Activated CD4-positive, alpha-beta T cell treated with anti-CD3 and anti-CD28 coated beads, Interleukin-10, Interleukin-2, amounts not matched to agents 100 ng/mL and 50 ng/mL, durations not matched to agents 16 hours and 8 hours (primary cell): Measurements from ENCODE around the gene GUCA1A.

Experiments
- DNase-seq: peaks from one replicate; pipeline ENCODE4 v3.0.0-alpha.2; 2020

The GUCA1A gene

GRCh38 chr6:42173101-42173500 is at the start of gene GUCA1A:
Gene GUCA1A, plus strand, starts transcription at chr6:42173364. Its CDS starts 250 bp downstream, at chr6:42173614.
- no peak for DNase-seq

- DNase-seq: no peak
These were observed 49.6 kb upstream of the GUCA1A start for GRCh38 chr6:42123379-42124103.

- no peak for DNase-seq
These were observed 48.8 kb upstream of the GUCA1A start for GRCh38 chr6:42124223-42124836.

- DNase-seq: no peak
These were observed 47.9 kb upstream of the GUCA1A start for GRCh38 chr6:42125231-42125630.

- no peak for DNase-seq
These were observed 47.5 kb upstream of the GUCA1A start for GRCh38 chr6:42125663-42126062.

- no peak for DNase-seq
These were observed 44.5 kb upstream of the GUCA1A start for GRCh38 chr6:42128460-42129359.

- DNase-seq: no peak
These were observed 43.8 kb upstream of the GUCA1A start for GRCh38 chr6:42129360-42129676.

- no peak for DNase-seq
These were observed 41.6 kb upstream of the GUCA1A start for GRCh38 chr6:42131531-42131930.

- no peak for DNase-seq
These were observed 39.2 kb upstream of the GUCA1A start for GRCh38 chr6:42133926-42134325.

- DNase-seq: no peak
These were observed 38.0 kb upstream of the GUCA1A start for GRCh38 chr6:42135161-42135560.

GRCh38 chr6:42135722-42136121 is 37.4 kb upstream of the GUCA1A start:
- DNase-seq: no peak

- DNase-seq: peak; percentile 69
These were observed 36.5 kb upstream of the GUCA1A start for GRCh38 chr6:42136508-42137193.

GRCh38 chr6:42137194-42137753 is 35.9 kb upstream of the GUCA1A start:
- DNase-seq: no peak

GRCh38 chr6:42138190-42138589 is 35.0 kb upstream of the GUCA1A start:
- no peak for DNase-seq

GRCh38 chr6:42138630-42139619 is 34.2 kb upstream of the GUCA1A start:
- DNase-seq: no peak

- no peak for DNase-seq
These were observed 33.1 kb upstream of the GUCA1A start for GRCh38 chr6:42140032-42140431.

- no peak for DNase-seq
These were observed 32.2 kb upstream of the GUCA1A start for GRCh38 chr6:42140756-42141602.

- DNase-seq: no peak
These were observed 31.5 kb upstream of the GUCA1A start for GRCh38 chr6:42141603-42142117.

- DNase-seq: no peak
These were observed 30.9 kb upstream of the GUCA1A start, which contains the start of gene C6orf132 for GRCh38 chr6:42142118-42142835. Gene C6orf132, minus strand, starts transcription at chr6:42142620. Its CDS starts 176 bp downstream, at chr6:42142444.
